ENCODE data around the gene IL36B. TPM values are rescaled to one million over a fixed set of nuclear protein-coding genes. Genes with fewer than 3 reads are reported as not detected.

IL36B gene
- total and polyA plus RNA-seq, 8 donors = not detected

DNA sequence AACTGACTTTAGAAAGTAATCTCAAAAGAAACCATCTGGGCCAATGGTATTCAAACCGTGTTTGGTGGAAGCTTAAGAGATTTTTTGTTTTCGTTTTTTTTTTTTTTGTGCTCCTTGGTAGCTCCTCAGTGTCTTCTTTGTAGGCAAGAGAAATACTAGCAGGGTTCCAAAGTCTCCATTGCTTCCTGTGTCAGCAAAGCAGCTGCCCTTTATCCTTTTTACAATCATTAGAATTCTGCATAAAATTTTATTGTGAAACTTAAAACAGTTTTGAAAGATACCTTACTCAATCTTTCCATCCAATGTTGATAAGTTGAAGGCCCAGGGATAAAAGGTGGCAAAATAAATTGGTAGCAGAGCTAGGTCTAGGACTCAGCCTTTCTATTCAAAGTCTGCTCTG lies 15.6 kb upstream of the IL36B start:
- no peaks in the 10 kb centered on the region for H3K9me3 ChIP-seq
- 75 to 83% (median 80%) methylated on average over 2 of the region's 2 CpGs for WGBS, 5 donors
- H3K27me3 ChIP-seq = no peaks in the 10 kb centered on the region
- no peak overlapping the region for H3K27ac ChIP-seq
- no peak for DNase-seq
- no peaks in the 10 kb centered on the region for H3K36me3 ChIP-seq
- TF ChIP-seq, protein P1, sequence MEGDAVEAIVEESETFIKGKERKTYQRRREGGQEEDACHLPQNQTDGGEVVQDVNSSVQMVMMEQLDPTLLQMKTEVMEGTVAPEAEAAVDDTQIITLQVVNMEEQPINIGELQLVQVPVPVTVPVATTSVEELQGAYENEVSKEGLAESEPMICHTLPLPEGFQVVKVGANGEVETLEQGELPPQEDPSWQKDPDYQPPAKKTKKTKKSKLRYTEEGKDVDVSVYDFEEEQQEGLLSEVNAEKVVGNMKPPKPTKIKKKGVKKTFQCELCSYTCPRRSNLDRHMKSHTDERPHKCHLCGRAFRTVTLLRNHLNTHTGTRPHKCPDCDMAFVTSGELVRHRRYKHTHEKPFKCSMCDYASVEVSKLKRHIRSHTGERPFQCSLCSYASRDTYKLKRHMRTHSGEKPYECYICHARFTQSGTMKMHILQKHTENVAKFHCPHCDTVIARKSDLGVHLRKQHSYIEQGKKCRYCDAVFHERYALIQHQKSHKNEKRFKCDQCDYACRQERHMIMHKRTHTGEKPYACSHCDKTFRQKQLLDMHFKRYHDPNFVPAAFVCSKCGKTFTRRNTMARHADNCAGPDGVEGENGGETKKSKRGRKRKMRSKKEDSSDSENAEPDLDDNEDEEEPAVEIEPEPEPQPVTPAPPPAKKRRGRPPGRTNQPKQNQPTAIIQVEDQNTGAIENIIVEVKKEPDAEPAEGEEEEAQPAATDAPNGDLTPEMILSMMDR (IDR thresholded peaks at IDR 0.05) = no peak
- TF ChIP-seq POLR2AphosphoS5 (IDR thresholded peaks at IDR 0.05) (no peak), POLR2A (IDR thresholded peaks at IDR 0.05) (no peak), EP300 (IDR thresholded peaks at IDR 0.05) (no peak)
- intact Hi-C loops (cut with DNase I; ENCODE audit: low total_unique reads) = no loop called here
- H3K4me3 ChIP-seq = no peak overlapping the region
- H3K4me1 ChIP-seq = no peaks in the 10 kb centered on the region

DNA sequence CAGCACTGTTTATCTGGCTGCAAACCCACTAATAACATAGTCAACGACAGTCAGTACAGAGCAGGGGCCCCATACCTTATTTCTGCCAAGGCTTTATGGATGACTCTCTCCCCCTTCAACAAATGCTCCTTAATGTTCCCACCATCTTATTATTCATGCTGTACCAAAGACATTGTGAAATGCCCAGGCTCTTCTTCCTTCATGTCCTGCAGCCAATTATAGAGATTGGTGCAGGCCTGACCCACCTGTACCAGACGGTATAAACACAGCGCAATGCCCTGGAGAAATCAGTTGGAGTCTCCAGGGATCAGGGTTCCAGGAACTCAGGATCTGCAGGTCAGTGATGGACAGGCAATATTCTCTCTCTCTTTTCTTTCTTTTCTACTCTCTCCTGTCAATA lies 15.0 kb upstream of the IL36B start, which contains the start of gene IL1F10:
TSS of gene IL1F10 (plus strand) at position 290 of the 400 bp plus-strand sequence. CDS start 4,769 bp downstream, outside the sequence.
- Histone ChIP-seq H3K27me3 (no peaks in the 10 kb centered on the region), H3K36me3 (no peaks in the 10 kb centered on the region), H3K4me1 (no peaks in the 10 kb centered on the region), H3K27ac (no peak within 1 kb of the TSS), H3K4me3 (no peak within 1 kb of the TSS), H3K9me3 (no peaks in the 10 kb centered on the region)
- TF ChIP-seq POLR2A (IDR thresholded peaks at IDR 0.05) (no peak), POLR2AphosphoS5 (IDR thresholded peaks at IDR 0.05) (no peak), EP300 (IDR thresholded peaks at IDR 0.05) (no peak)
- TF ChIP-seq, protein P1 (IDR thresholded peaks at IDR 0.05) = no peak
- 86 to 97% (median 91%) methylated on average over 3 of the region's 3 CpGs for WGBS, 5 donors
- no peak for DNase-seq
- intact Hi-C loops (cut with DNase I; ENCODE audit: low total_unique reads) = no loop called here

DNA sequence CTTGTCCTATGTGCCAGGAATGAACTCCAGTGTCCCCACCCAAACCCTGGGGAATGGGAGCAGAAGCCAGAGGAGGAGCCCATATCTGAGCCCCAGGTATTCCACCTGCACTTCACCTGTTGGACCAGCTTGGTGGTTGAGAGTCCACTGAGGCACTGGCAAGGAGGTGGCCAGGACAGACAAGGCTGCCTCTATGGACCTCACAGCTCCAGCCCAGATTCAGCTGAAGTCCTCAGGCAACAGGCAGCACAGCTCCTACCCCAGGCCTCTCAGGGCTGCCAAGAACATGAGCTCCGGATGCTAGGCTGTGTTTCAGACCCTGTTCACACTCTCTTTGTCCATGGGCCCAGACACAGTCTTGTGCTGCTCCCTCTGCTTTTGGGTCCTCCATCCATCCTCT lies 12.2 kb upstream of the IL36B start:
- Histone ChIP-seq H3K4me3 (no peak overlapping the region), H3K36me3 (no peaks in the 10 kb centered on the region), H3K9me3 (no peaks in the 10 kb centered on the region), H3K27ac (no peak overlapping the region), H3K27me3 (peaks cover 0 to 7% (median 0%) of the 10 kb centered on the region in 3 donors), H3K4me1 (no peaks in the 10 kb centered on the region)
- DNase-seq = no peak
- 88 to 100% (median 94%) methylated on average over 1 of the region's 1 CpG for WGBS, 5 donors
- intact Hi-C loops (cut with DNase I; ENCODE audit: low total_unique reads) = no loop called here
- TF ChIP-seq POLR2AphosphoS5 (IDR thresholded peaks at IDR 0.05) = no peak
- TF ChIP-seq, protein P1 (IDR thresholded peaks at IDR 0.05) = no peak
- no peak for TF ChIP-seq POLR2A (IDR thresholded peaks at IDR 0.05)
- TF ChIP-seq EP300 (IDR thresholded peaks at IDR 0.05) = no peak

DNA sequence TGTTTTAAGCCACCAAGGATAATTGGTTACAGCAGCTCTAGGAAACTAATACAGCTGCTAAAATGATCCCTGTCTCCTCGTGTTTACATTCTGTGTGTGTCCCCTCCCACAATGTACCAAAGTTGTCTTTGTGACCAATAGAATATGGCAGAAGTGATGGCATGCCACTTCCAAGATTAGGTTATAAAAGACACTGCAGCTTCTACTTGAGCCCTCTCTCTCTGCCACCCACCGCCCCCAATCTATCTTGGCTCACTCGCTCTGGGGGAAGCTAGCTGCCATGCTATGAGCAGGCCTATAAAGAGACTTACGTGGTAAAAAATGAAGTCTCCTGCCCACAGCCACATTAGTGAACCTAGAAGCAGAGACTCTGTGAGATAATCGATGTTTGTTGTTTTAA lies 11.6 kb upstream of the IL36B start:
- peaks cover 0 to 7% (median 0%) of the 10 kb centered on the region in 3 donors for H3K27me3 ChIP-seq
- no peak for DNase-seq
- no peaks in the 10 kb centered on the region for H3K4me1 ChIP-seq
- 63 to 91% (median 89%) methylated on average over 5 of the region's 5 CpGs for WGBS, 5 donors
- no peak overlapping the region for H3K27ac ChIP-seq
- TF ChIP-seq POLR2AphosphoS5 (IDR thresholded peaks at IDR 0.05) (no peak), EP300 (IDR thresholded peaks at IDR 0.05) (no peak), POLR2A (IDR thresholded peaks at IDR 0.05) (no peak)
- TF ChIP-seq, protein P1 (IDR thresholded peaks at IDR 0.05) = no peak
- H3K9me3 ChIP-seq = no peaks in the 10 kb centered on the region
- no peak overlapping the region for H3K4me3 ChIP-seq
- intact Hi-C loops (cut with DNase I; ENCODE audit: low total_unique reads) = no loop called here
- no peaks in the 10 kb centered on the region for H3K36me3 ChIP-seq
